ENCODE data around the gene TGM5. TPM values are rescaled to one million over a fixed set of nuclear protein-coding genes. Genes with fewer than 3 reads are reported as not detected.
"Not testable (repeated sequence)": the region's sequence is repeated elsewhere in the genome, so short reads cannot be mapped to it uniquely, and the experiment has no call there.

The TGM5 gene, protein sequence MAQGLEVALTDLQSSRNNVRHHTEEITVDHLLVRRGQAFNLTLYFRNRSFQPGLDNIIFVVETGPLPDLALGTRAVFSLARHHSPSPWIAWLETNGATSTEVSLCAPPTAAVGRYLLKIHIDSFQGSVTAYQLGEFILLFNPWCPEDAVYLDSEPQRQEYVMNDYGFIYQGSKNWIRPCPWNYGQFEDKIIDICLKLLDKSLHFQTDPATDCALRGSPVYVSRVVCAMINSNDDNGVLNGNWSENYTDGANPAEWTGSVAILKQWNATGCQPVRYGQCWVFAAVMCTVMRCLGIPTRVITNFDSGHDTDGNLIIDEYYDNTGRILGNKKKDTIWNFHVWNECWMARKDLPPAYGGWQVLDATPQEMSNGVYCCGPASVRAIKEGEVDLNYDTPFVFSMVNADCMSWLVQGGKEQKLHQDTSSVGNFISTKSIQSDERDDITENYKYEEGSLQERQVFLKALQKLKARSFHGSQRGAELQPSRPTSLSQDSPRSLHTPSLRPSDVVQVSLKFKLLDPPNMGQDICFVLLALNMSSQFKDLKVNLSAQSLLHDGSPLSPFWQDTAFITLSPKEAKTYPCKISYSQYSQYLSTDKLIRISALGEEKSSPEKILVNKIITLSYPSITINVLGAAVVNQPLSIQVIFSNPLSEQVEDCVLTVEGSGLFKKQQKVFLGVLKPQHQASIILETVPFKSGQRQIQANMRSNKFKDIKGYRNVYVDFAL
- not detected for total RNA-seq
- long read RNA-seq: 0 reads

DNA sequence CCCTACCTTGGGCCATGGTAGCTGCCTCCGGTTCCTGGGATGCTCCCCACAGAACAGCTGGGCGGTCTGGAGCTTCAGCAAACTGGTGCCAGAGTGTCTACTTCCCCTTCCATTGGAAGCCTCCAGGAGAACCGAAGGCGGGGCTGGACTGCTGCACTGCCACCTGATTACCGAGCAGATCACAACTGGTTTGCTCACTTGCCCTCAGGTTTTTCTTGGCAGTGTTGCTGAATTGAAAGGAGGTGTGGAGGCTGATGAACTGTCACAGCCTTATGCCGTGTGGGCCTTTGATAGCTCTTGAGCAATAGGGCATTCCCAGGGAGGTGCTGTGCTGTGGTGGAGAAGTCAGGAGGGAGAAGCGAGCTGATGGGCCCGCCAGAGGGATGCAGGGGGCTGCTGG lies at the start of gene TGM5:
Gene TGM5, minus strand, starts transcription at position 95 of the 400 bp plus-strand sequence. Its CDS starts 79 bp downstream, at position 16.
- ATAC-seq (ENCODE audit: poor library complexity): no peak
- no peak for DNase-seq
- intact Hi-C loops (cut with DNase I): no loop called here

DNA sequence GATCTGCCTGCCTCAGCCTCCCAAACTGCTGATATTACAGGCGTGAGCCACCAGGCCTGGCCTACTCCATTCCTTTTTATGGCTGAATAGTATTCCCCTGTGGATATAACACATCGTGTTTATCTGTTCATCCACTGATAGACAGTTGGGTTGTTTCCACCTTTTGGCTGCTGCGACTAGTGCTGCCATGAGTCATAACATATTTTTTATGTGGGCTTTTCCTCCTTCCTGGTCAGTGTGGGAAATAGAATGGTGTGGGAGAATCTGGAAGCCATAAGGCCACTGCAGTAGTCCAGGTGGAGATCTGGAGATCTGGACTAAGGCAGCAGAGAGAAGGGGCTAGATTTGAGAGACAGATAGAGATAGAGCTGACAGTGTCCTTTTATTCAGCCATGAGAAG lies 47.4 kb upstream of the TGM5 start:
- intact Hi-C loops (cut with DNase I): no loop called here

DNA sequence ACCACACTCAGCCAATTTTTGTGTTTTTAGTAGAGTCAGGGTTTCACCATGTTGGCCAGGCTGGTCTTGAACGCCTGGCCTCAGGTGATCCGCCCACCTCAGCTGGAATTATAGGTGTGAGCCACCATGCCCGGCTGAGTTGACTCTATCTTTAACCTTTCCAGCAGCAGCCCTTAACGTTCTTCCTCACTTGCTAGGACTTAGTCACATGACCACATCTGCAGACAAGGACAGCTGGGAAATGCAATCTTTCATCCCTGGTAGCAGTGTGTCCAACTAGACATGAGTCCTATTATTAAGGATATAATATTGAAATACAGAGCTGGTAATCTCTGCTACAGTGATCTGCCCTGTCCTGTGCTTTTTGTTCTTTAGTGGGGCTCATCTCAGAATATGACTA lies 45.6 kb upstream of the TGM5 start:
- ATAC-seq (ENCODE audit: poor library complexity) (no peak), DNase-seq (no peak)
- intact Hi-C loops (cut with DNase I): no loop called here

More for the DNA sequence above, 47.4 kb upstream of the TGM5 start:
- DNase-seq: no peak
- ATAC-seq (ENCODE audit: poor library complexity): no peak

DNA sequence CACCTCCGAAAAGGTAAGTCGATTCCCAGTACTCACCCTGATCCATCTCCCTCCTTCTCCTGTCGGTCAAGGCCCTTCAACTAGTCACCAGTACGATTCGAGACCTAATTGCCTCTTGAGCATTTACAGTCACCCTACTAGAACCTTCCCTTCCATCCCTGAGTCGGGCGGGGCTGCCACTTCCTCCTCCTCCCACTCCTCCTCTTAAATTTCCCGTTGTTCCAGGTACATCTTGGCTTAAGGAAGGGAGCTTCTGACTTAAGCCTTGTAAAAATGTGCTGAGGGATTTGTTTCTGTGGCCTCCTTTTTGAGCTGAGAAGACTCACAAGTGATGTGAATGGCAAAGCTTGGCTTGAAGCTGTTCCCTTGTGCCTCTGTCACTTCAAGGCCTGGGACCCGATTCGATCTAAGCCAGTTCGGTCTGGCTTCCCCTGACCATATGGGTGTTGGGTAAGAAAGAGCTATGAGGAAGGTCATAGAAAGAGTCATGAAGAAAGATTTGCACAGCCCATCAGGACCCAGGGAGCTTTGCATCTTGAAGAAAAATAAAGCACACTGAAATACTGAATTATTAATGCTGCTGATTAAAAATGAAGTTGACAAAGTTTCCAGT lies 35.6 kb upstream of the TGM5 start, which contains the start of gene TGM7:
Gene TGM7, minus strand, starts transcription at position 51 of the 613 bp plus-strand sequence.
- no peak for ATAC-seq (ENCODE audit: poor library complexity)

DNA sequence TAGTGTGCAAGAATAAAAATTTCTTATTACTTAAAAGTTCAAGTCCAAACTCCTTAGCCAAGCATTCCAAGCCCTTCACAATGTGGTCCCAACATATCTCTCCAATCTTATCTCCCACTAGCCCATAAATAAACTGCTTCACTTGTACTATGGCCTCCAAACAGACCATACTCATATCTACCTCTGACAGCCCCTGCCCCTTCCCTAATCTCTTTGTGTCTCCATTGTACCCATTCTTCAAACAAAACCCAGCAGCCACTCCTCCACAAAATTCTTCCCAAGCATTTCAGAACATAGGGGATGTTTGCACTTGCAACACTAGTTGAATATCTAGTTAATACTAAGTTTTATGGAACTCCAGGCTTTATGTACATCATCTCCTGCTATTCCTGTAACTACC lies 33.2 kb upstream of the TGM5 start:
- intact Hi-C loops (cut with DNase I): no loop called here
- no peak for ATAC-seq (ENCODE audit: poor library complexity)
- DNase-seq: no peak

More for the DNA sequence above, 35.6 kb upstream of the TGM5 start, which contains the start of gene TGM7:
- intact Hi-C loops (cut with DNase I): no loop called here
- DNase-seq: no peak

DNA sequence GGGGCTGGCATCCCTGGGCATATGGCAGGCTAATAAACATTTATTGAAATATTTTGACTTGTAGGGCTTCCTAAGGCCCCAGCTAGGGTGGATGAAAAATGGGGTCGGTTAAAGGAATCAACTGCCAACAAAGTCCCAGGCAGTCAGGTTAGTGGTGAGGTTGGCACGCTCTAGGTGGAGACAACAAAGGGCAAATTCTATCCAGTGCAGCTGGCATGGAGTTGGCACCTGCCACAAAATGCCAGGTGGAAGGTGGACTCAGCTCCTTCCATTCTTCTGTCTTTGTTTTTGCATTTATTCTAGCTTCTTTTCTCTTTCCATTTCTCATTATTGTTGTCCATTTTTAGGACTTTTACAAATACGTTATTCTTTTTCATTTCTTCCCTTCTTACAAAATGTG lies 32.7 kb upstream of the TGM5 start:
- ATAC-seq (ENCODE audit: poor library complexity): no peak
- DNase-seq: no peak
- intact Hi-C loops (cut with DNase I): no loop called here

DNA sequence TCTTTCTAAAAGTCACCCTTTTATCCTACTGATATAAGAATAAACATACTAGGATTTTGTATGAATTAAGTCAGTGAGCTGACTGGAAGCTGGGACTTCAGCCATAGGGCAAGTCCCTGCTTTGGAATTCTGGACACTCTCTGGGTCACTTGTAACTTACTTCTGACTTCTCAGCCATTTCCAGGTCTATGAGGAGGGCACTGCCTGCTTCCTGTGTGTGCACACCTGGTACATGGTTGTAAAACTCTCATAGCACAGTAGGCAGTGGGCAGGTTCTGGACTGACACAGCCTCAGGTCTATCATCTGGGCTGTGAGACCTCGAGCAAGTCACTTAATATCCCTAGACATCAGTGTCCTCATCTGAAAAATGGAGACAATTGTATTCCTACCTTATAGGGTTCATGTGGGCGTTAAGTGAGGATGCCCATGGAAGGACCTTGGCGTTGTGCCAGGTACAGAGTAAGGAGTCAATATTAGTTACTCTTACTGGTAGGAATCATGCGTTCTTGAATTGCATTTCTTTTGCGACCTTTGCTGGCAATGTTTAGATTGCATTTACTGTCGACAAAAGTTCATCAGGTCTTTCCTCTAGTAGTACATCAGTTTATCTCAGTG lies 27.5 kb upstream of the TGM5 start:
- ATAC-seq (ENCODE audit: poor library complexity) (no peak), DNase-seq (no peak)
- intact Hi-C loops (cut with DNase I): no loop called here

DNA sequence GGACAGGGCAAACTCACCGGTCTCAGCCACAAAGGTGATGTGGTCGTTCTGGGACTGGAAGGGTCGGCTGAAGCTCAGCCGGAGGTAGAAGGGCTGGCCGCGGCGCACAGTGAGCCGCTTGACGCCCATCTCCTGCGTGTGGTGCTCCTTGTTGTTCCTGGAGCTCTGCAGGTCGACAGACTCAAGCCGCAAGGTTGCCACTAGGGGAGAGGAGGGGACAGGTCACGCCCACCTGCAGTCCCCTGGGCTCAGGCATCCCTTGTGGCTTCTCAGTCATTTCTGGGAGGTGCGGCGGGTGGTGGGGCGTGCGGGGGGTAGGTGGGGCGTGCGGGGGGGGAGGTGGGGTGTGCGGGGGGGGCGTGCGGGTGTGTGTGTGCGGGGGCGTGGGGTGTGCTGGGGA lies 26.7 kb upstream of the TGM5 start:
- ATAC-seq (ENCODE audit: poor library complexity) (no peak), DNase-seq (no peak)
- intact Hi-C loops (cut with DNase I): no loop called here

DNA sequence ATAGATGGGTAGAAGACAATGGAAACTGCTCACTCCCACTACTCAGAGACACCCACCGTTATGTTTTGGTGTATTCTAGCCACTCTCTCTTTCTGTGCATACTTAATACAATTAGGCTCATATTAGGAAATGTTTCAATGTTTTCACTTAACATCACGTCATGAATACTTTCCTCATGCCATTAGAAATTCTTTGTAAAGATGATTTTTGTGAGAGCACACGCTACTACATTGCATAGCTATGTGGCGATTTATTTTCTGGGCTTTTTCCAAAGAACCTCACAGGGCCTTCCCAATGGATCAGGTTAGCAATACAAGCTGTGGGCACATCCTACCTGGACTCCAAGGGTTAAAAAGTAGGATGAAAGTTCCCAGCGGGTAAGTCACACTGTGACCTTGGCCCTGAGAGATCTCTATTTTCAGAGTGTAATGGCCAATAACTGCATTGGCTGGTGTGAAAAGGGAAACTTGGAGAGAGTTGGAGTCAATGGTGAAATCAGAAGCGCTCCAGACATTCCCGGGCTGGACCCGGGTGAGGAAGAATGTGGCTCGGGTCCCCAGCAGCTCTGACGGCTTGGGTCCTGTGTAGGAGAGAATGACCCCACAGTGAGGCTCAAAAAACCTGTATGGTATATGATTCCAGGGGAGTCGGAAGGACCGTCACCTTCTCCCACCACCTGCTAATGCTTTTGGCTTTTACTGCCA lies 25.8 kb upstream of the TGM5 start:
- DNase-seq: no peak
- no peak for ATAC-seq (ENCODE audit: poor library complexity)
- intact Hi-C loops (cut with DNase I): no loop called here

DNA sequence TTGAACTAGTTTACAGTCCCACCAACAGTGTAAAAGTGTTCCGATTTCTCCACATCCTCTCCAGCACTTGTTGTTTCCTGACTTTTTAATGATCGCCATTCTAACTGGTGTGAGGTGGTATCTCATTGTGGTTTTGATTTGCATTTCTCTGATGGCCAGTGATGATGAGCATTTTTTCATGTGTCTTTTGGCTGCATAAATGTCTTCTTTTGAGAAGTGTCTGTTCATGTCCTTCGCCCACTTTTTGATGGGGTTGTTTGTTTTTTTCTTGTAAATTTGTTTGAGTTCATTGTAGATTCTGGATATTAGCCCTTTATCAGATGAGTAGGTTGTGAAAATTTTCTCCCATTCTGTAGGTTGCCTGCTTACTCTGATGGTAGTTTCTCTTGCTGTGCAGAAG lies 22.9 kb upstream of the TGM5 start:
- intact Hi-C loops (cut with DNase I); ATAC-seq (ENCODE audit: poor library complexity); DNase-seq: not testable (repeated sequence)

DNA sequence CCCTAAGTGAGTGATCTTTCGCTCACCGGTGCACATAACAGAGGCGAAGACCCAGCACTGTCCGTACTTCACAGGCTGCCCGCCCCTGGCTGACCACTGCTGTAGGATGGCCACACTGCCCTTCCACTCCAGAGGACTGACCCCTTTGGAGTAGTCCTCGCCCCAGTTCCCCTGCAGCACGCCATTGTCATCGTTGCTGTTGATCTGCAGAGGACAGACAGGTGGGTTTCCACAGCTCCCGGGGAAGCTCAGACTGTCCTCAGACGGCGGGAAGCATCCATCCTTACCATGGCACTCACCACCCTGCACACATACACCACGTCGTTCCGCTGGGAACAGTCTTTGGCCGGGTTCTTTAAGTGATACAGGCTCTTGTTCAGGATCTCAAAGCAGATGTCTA lies 20.5 kb upstream of the TGM5 start:
- ATAC-seq (ENCODE audit: poor library complexity) (no peak), DNase-seq (no peak)
- intact Hi-C loops (cut with DNase I): loop anchor here (2.0 kb wide), 1 partner anchor 62 kb away; no protein-coding TSS in a partner anchor

DNA sequence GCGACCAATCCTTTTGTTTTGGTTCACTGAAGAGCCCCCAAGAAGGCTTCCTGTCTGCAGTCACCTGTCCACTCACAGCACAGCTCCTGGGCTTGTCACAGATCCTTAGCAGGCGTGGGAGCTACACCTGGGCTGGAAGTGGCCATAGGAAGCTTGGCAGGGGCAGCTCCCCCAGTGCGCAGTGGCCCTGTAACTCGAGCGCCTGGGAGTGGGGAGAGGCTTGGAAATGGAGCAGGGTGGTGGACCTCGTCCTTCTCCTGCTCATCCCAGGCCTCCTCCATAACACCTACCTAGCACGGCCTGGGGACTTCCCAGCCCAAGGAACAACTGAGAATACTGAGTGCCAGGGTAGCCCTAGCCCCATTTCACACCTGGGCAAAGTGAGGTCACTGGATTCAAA lies 19.3 kb upstream of the TGM5 start:
- ATAC-seq (ENCODE audit: poor library complexity): no peak
- intact Hi-C loops (cut with DNase I): loop anchor here (2.0 kb wide), 1 partner anchor 61 kb away; no protein-coding TSS in a partner anchor
- DNase-seq: no peak

DNA sequence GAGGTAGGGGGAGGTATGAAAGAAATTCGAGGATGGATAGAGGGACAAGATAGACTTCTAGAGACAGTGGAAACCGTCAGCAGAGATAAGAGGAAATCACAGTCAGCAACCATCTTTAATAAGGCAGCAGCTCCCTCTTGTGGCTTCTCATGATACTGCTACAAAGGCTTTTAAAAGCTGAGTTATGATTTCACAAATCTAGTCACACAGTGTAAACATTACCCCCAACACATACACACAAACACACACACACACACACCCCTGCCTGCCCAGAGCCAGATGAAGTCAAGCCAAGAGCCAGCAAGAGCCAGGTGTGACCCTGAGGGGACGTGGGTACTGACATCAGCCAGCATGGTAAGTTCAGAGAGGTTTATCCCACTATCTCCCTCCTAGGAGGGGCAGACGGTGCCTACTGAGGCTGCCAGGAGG lies 18.9 kb upstream of the TGM5 start:
- ATAC-seq (ENCODE audit: poor library complexity): peak; percentile 77
- no peak for DNase-seq
- intact Hi-C loops (cut with DNase I): loop anchor here (2.0 kb wide), 1 partner anchor 61 kb away; no protein-coding TSS in a partner anchor

DNA sequence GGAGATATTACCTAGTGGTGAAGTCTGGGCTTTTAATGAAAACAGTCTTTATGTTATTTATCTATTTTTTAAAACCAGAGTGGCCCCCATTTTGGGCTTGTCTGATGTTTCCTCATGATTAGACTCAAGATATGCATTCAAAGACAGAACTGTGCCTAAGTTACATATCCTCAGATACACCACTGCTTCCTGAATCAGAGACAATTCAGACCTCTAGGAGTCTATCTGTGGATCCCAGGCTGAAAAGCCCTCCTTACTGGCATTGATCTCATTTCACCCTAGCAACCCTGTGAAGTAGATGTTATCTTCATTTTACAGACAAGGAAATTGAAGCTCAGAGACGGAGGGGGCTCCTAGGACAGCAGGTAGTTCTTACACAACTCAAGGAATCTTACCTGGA lies 16.8 kb upstream of the TGM5 start:
- intact Hi-C loops (cut with DNase I): no loop called here
- DNase-seq: no peak
- no peak for ATAC-seq (ENCODE audit: poor library complexity)

DNA sequence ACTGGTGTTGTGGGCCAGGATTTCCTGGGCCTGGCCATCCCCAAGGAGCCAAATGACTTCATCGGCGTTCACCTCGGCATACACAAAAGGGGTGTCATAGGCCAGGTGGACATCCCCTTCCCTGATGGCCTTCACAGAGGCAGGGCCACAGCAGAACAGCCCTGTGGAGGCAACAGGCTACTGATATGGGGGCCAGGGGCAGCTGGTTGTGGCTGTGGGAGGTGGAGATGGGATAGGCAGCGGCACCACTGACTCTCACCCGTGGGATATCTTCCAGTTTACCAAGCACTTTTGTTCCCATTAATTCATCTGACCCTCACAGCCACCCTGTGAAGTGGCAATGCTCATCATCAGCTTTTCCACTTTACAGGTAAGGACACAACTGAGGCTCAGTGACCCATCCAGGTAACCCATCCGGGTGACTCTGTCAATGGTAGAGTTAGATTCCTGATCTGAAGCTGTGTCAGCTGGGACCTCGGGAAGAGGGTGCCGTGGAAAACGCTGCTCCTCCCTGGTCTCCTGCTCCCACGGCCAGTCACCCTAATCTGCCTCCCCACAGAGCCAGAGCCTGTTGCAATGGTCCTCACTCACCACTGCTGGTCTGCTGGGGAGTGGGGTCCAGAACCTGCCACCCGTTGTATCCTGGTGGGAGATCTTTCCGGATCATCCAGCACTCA lies 15.3 kb upstream of the TGM5 start:
- intact Hi-C loops (cut with DNase I): no loop called here
- DNase-seq (no peak), ATAC-seq (ENCODE audit: poor library complexity) (no peak)

DNA sequence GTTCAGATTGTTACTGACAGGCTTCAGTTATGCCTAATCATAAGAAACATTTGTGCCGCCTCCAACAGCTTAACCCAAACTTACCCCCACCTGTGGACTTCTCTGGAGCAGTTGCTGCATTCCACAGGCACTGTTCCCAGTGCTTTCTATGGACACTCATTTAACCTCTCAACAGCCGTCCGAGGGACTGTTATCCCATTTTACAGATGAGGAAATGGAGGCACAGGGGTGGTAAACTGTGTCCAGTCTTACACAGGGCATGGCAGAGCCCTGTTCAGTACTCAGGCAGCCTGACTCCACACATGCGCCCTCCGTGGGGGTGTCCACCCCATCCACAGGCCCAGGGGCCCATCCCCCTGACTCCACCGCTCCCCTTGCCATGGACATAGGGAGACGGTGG lies 14.3 kb upstream of the TGM5 start:
- DNase-seq (no peak), ATAC-seq (ENCODE audit: poor library complexity) (no peak)
- intact Hi-C loops (cut with DNase I): no loop called here

DNA sequence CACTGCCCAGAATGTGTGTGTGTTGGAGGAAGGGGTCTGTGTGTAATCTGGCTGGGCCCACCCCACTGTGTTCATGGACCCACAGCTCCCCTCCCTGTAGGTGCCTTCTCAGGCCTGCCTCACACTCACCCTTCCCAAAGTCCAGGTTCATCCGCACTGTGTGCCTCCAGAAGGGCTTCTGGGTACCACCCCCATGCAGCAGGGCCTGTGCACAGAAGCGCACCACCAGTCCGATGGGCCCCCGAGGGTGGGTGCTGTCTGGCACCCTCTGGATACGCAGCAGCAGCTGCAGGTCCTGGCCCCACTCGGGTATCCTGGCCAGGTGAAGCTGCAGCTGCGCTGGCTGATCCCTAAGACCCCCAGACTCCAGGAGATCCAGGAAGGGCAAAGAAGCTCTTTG lies 12.8 kb upstream of the TGM5 start:
- intact Hi-C loops (cut with DNase I): no loop called here

DNA sequence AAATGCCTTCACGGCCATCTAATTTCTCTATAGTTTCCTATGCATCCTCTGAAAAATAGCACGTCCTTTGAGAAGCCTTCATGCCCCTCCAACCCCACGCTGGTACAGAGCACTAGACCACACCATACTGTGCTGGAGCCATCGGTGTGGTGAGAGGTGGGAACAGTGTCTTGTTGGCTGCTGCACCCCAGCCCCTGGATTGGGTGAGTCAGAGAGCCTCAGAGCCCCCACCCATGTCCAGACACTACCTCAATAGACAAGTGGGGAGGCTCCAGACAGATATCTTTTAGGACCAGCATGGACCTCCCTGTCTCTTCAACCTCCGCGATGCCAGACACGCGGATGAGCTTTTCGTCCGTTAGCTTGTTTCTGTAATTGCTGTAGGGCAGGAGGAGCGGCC lies 12.1 kb upstream of the TGM5 start:
- DNase-seq: no peak
- no peak for ATAC-seq (ENCODE audit: poor library complexity)
- intact Hi-C loops (cut with DNase I): no loop called here

More for the DNA sequence above, 12.8 kb upstream of the TGM5 start:
- ATAC-seq (ENCODE audit: poor library complexity) (no peak), DNase-seq (no peak)

All from Right ventricle myocardium superior (tissue), 1 donor.